Stomach smooth muscle (tissue), 2 donors: ENCODE results near the gene HOXC13.

Source experiments
- H3K27ac ChIP-seq: one replicate; pipeline ENCODE4 v1.7.0; 2013; ENCODE audit warnings: mild to moderate bottlenecking, low read length, inconsistent platforms
- H3K27me3 ChIP-seq, 2 donors: one replicate each; pipeline ENCODE4 v1.7.0; 2013; ENCODE audit warnings: low read length in 2 of 2; ENCODE audit not compliant: insufficient read depth in 2 of 2, control insufficient read depth in 1 of 2
- H3K36me3 ChIP-seq, 2 donors: one replicate each; pipeline ENCODE4 v1.7.0; 2013; ENCODE audit warnings: low read length in 2 of 2; ENCODE audit not compliant: control insufficient read depth in 2 of 2, insufficient read depth in 2 of 2
- H3K4me1 ChIP-seq: one replicate; pipeline ENCODE4 v1.7.0; 2013; ENCODE audit warnings: low read length; ENCODE audit not compliant: control insufficient read depth, insufficient read depth
- H3K4me3 ChIP-seq, 2 donors: one replicate each; pipeline ENCODE4 v1.7.0; 2013; ENCODE audit warnings: low read length in 2 of 2
- H3K9ac ChIP-seq, 2 donors: one replicate each; pipeline ENCODE4 v1.7.0; 2013; ENCODE audit warnings: low read length in 2 of 2, mild to moderate bottlenecking in 1 of 2
- H3K9me3 ChIP-seq, 2 donors: one replicate each; pipeline ENCODE4 v1.7.0; 2013; ENCODE audit warnings: low read length in 2 of 2; ENCODE audit not compliant: control insufficient read depth in 2 of 2
- donor health status: healthy.
- donor health status: Pancreatic carcinoma.

The HOXC13 gene

GRCh38 chr12:53977596-53978445 lies 39.2 kb downstream of the HOXC13 start:
- Histone ChIP-seq H3K4me3 (no peak overlapping the region), H3K4me1 (peaks cover 14% of the 10 kb centered on the region), H3K36me3 (no peaks in the 10 kb centered on the region), H3K27ac (no peak overlapping the region), H3K27me3 (peaks cover 82 to 92% of the 10 kb centered on the region in 2 donors), H3K9me3 (no peaks in the 10 kb centered on the region), H3K9ac (no peak overlapping the region)

GRCh38 chr12:53978477-53979356 lies 40.1 kb downstream of the HOXC13 start:
- Histone ChIP-seq H3K9me3 (no peaks in the 10 kb centered on the region), H3K27me3 (peaks cover 82 to 92% of the 10 kb centered on the region in 2 donors), H3K27ac (no peak overlapping the region), H3K4me3 (no peak overlapping the region), H3K4me1 (peaks cover 16% of the 10 kb centered on the region), H3K36me3 (no peaks in the 10 kb centered on the region), H3K9ac (no peak overlapping the region)

- Histone ChIP-seq H3K4me3 (no peak overlapping the region), H3K27me3 (peaks cover 86 to 92% of the 10 kb centered on the region in 2 donors), H3K9me3 (no peaks in the 10 kb centered on the region), H3K27ac (no peak overlapping the region), H3K4me1 (peaks cover 12% of the 10 kb centered on the region), H3K36me3 (no peaks in the 10 kb centered on the region), H3K9ac (no peak overlapping the region)
Measured at GRCh38 chr12:53980104-53980801, 41.6 kb downstream of the HOXC13 start.

- H3K4me1 ChIP-seq: peaks cover 13% of the 10 kb centered on the region
- no peaks in the 10 kb centered on the region for H3K36me3 ChIP-seq
- H3K9ac ChIP-seq: no peak overlapping the region
- peaks cover 86 to 92% of the 10 kb centered on the region in 2 donors for H3K27me3 ChIP-seq
- H3K9me3 ChIP-seq: no peaks in the 10 kb centered on the region
- H3K27ac ChIP-seq: no peak overlapping the region
- H3K4me3 ChIP-seq: no peak overlapping the region
Measured at GRCh38 chr12:53980802-53981496, 42.3 kb downstream of the HOXC13 start.

- H3K27me3 ChIP-seq: peaks cover 87 to 92% of the 10 kb centered on the region in 2 donors
- H3K36me3 ChIP-seq: no peaks in the 10 kb centered on the region
- no peak overlapping the region for H3K9ac ChIP-seq
- no peak overlapping the region for H3K27ac ChIP-seq
- no peaks in the 10 kb centered on the region for H3K9me3 ChIP-seq
- peaks cover 18% of the 10 kb centered on the region for H3K4me1 ChIP-seq
- H3K4me3 ChIP-seq: no peak overlapping the region
Measured at GRCh38 chr12:53981634-53982565, 43.3 kb downstream of the HOXC13 start.

DNA sequence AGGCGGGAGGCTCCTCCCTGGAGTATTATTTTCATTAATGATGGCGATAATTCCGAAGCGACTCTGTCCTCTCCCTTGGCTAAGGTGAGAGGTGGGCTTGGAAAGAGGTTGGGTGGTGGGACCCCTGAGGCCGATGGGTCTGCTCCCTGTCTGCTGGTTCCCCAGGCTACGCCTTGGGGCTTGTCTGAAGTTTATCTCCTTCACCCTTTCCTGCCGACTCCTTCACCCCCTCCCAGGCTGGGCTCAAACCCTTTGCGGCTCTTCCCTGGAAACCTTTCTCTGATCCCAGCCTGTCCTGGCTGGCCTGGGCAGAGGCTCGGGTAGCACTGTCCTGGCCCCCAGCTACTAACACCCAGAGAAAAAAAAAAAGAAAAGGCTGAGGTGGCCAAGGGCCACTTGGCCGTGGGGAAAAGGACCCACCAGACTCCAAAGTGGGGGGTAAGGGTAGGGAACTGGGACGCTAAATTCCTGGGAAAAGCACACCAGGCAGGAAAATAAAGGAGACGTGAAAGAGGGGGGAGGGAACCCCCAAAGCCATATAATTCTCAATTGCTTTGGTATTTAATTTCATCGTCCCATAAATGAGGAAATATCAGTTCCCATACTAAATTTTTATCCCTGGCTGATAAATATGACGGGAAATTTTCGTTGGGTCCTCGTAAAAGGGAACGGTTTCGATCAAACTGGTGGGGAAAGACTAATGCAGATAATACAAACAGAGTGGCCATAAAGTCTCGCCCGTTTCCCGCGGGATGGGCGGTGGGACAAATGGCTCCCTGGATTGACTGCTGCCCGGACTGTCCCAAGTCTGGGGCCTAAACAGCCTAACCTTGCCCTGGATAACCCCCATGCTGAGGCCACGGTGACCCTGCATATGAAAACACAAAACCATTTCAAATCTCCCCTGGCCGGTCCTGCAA lies 44.3 kb downstream of the HOXC13 start:
- Histone ChIP-seq H3K27ac (no peak overlapping the region), H3K36me3 (no peaks in the 10 kb centered on the region), H3K4me1 (peaks cover 18% of the 10 kb centered on the region), H3K4me3 (no peak overlapping the region), H3K27me3 (peaks cover 87 to 92% of the 10 kb centered on the region in 2 donors), H3K9me3 (no peaks in the 10 kb centered on the region), H3K9ac (no peak overlapping the region)

DNA sequence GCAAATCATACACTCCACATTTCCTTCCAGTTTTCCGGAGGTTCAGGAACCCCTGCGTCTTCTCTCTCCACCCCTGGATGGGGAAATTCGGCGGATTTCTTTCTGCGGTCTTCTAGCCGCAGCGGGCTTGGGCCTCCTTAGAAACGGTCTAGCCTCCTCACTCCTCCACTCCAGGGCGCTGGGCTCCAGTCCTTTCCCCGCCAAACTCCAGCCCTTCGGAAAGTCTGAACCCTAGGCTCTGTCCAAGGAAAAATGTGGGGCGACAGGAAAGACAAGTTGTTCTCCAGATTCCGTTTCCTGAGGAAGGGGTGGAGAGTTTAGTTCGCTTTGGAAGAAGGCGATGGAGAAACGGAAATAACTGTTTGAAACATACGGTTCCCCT lies 44.9 kb downstream of the HOXC13 start:
- Histone ChIP-seq H3K9me3 (no peaks in the 10 kb centered on the region), H3K27ac (no peak overlapping the region), H3K27me3 (peaks cover 88 to 94% of the 10 kb centered on the region in 2 donors), H3K4me1 (peaks cover 18% of the 10 kb centered on the region), H3K36me3 (no peaks in the 10 kb centered on the region), H3K4me3 (no peak overlapping the region), H3K9ac (no peak overlapping the region)

GRCh38 chr12:53983950-53984572 lies 45.4 kb downstream of the HOXC13 start:
- no peak overlapping the region for H3K4me3 ChIP-seq
- no peak overlapping the region for H3K27ac ChIP-seq
- peaks cover 88 to 94% of the 10 kb centered on the region in 2 donors for H3K27me3 ChIP-seq
- peaks cover 18% of the 10 kb centered on the region for H3K4me1 ChIP-seq
- no peaks in the 10 kb centered on the region for H3K36me3 ChIP-seq
- H3K9ac ChIP-seq: no peak overlapping the region
- H3K9me3 ChIP-seq: no peaks in the 10 kb centered on the region
